GM18868 (cell line): ENCODE results near the gene TSLP.

Experiments
- ATAC-seq: cut with Tn5 transposase; IDR thresholded peaks from one replicate; pipeline ENCODE4 v1.9.1; 2021; ENCODE audit warnings: mild to moderate bottlenecking, moderate library complexity; ENCODE audit not compliant: unreplicated experiment

TSLP gene

GRCh38 chr5:111071413-111071812 lies at the start of gene TSLP:
TSLP (plus strand) TSS chr5:111071713; CDS start chr5:111071891, 178 bp downstream.
- ATAC-seq: no peak

GRCh38 chr5:111022301-111022700 lies 49.2 kb upstream of the TSLP start:
- no peak for ATAC-seq

- ATAC-seq: no peak
These were observed 42.6 kb upstream of the TSLP start for GRCh38 chr5:111028865-111029264.

- no peak for ATAC-seq
These were observed 27.6 kb upstream of the TSLP start for GRCh38 chr5:111043712-111044506.

GRCh38 chr5:111058064-111058463 lies 13.4 kb upstream of the TSLP start:
- no peak for ATAC-seq

GRCh38 chr5:111060169-111060568 lies 11.3 kb upstream of the TSLP start:
- ATAC-seq: no peak

- ATAC-seq: no peak
These were observed 9.9 kb upstream of the TSLP start for GRCh38 chr5:111061618-111062017.

GRCh38 chr5:111063709-111064322 lies 7.7 kb upstream of the TSLP start:
- ATAC-seq: peak; percentile 85

- no peak for ATAC-seq
These were observed 5.1 kb upstream of the TSLP start for GRCh38 chr5:111066261-111066938.

GRCh38 chr5:111068213-111068612 lies 3.3 kb upstream of the TSLP start:
- ATAC-seq: no peak

- ATAC-seq: no peak
These were observed 1.7 kb upstream of the TSLP start for GRCh38 chr5:111069839-111070238.

- ATAC-seq: no peak
These were observed 1.0 kb upstream of the TSLP start for GRCh38 chr5:111070272-111071134.

- ATAC-seq: peak; percentile 66
These were observed 1.6 kb downstream of the TSLP start for GRCh38 chr5:111072949-111073682.

GRCh38 chr5:111074244-111074643 lies 2.7 kb downstream of the TSLP start:
- ATAC-seq: no peak

GRCh38 chr5:111075520-111075919 lies 4.0 kb downstream of the TSLP start:
- peak; percentile 48 for ATAC-seq

- no peak for ATAC-seq
These were observed 4.6 kb downstream of the TSLP start for GRCh38 chr5:111076091-111076490.

GRCh38 chr5:111077678-111078077 lies 6.2 kb downstream of the TSLP start:
- ATAC-seq: no peak

GRCh38 chr5:111079846-111080245 lies 8.3 kb downstream of the TSLP start:
- ATAC-seq: no peak

- peak; percentile 80 for ATAC-seq
These were observed 11.8 kb downstream of the TSLP start for GRCh38 chr5:111083323-111083722.
